H9 (cell line): Measurements from ENCODE around the gene KRT9. TPM values are rescaled to one million over a fixed set of nuclear protein-coding genes. Genes with fewer than 3 reads are reported as not detected.
"Not testable (repeated sequence)": the region's sequence is repeated elsewhere in the genome, so short reads cannot be mapped to it uniquely, and the experiment has no call there.

Experiments used
- DNase-seq: peaks from one replicate; pipeline ENCODE4 v3.0.0-alpha.2; 2017
- H2AFZ ChIP-seq: one replicate; pipeline ENCODE4 v1.6.1; 2013; ENCODE audit warnings: mild to moderate bottlenecking, low read length, control low read depth, moderate library complexity
- H2AK5ac ChIP-seq: 2 replicates; pipeline ENCODE4 v1.6.1; 2013; ENCODE audit warnings: low read length, control low read depth, mixed read lengths; ENCODE audit not compliant: insufficient read length
- H2BK120ac ChIP-seq: one replicate; pipeline ENCODE4 v1.6.1; 2013; ENCODE audit warnings: low read depth, mild to moderate bottlenecking, low read length, control low read depth, inconsistent platforms; ENCODE audit not compliant: poor library complexity, severe bottlenecking
- H2BK12ac ChIP-seq: 2 replicates; pipeline ENCODE4 v1.6.1; 2013; ENCODE audit warnings: low read length, control low read depth, mixed read lengths, low read depth; ENCODE audit not compliant: insufficient read length
- H2BK15ac ChIP-seq: 2 replicates; pipeline ENCODE4 v1.6.1; 2013; ENCODE audit warnings: low read depth, low read length, control low read depth
- H2BK20ac ChIP-seq: one replicate; pipeline ENCODE4 v1.6.1; 2013; ENCODE audit warnings: low read depth, mild to moderate bottlenecking, low read length, control low read depth, inconsistent platforms; ENCODE audit not compliant: poor library complexity, severe bottlenecking
- H2BK5ac ChIP-seq: 2 replicates; pipeline ENCODE4 v1.6.1; 2013; ENCODE audit warnings: low read length, control low read depth, mixed read lengths; ENCODE audit not compliant: insufficient read length
- H3K14ac ChIP-seq: 2 replicates; pipeline ENCODE4 v1.6.1; 2013; ENCODE audit warnings: low read length, control low read depth; ENCODE audit not compliant: insufficient read depth
- H3K18ac ChIP-seq: 2 replicates; pipeline ENCODE4 v1.6.1; 2013; ENCODE audit warnings: low read depth, mild to moderate bottlenecking, mixed read lengths, low read length, control low read depth; ENCODE audit not compliant: insufficient read length
- H3K23ac ChIP-seq: 2 replicates; pipeline ENCODE4 v1.6.1; 2013; ENCODE audit warnings: low read length, control low read depth, mixed read lengths, low read depth; ENCODE audit not compliant: insufficient read length
- H3K23me2 ChIP-seq: 2 replicates; pipeline ENCODE4 v1.6.1; 2013; ENCODE audit warnings: low read depth, mild to moderate bottlenecking, mixed read lengths, low read length, control low read depth; ENCODE audit not compliant: insufficient read length, poor library complexity, severe bottlenecking
- H3K27ac ChIP-seq: 2 replicates; pipeline ENCODE4 v1.5.1; 2013; ENCODE audit warnings: low read length, control low read depth, mixed read lengths, low read depth; ENCODE audit not compliant: insufficient read length
- H3K27me3 ChIP-seq: 2 replicates; pipeline ENCODE4 v1.6.1; 2013; ENCODE audit warnings: low read length, control low read depth, inconsistent platforms; ENCODE audit not compliant: insufficient read depth
- H3K4ac ChIP-seq: 2 replicates; pipeline ENCODE4 v1.6.1; 2013; ENCODE audit warnings: low read depth, mild to moderate bottlenecking, control low read depth, inconsistent platforms, low read length, moderate library complexity
- H3K4me1 ChIP-seq: 2 replicates; pipeline ENCODE4 v1.6.1; 2013; ENCODE audit warnings: low read length, control low read depth, inconsistent platforms; ENCODE audit not compliant: insufficient read depth
- H3K4me2 ChIP-seq: 2 replicates; pipeline ENCODE4 v1.6.1; 2013; ENCODE audit warnings: low read length, control low read depth, mixed read lengths; ENCODE audit not compliant: insufficient read length, insufficient read depth
- H3K56ac ChIP-seq: 2 replicates; pipeline ENCODE4 v1.6.1; 2013; ENCODE audit warnings: low read depth, mild to moderate bottlenecking, mixed read lengths, low read length, control low read depth; ENCODE audit not compliant: insufficient read length
- H3K79me1 ChIP-seq: 2 replicates; pipeline ENCODE4 v1.6.1; 2013; ENCODE audit warnings: low read depth, mild to moderate bottlenecking, moderate library complexity, low read length, control low read depth, inconsistent platforms; ENCODE audit not compliant: insufficient read depth, poor library complexity, severe bottlenecking
- H3K79me2 ChIP-seq: 2 replicates; pipeline ENCODE4 v1.6.1; 2013; ENCODE audit warnings: low read length, control low read depth, inconsistent platforms; ENCODE audit not compliant: insufficient read depth
- H3K9ac ChIP-seq: 2 replicates; pipeline ENCODE4 v1.6.1; 2013; ENCODE audit warnings: low read length, control low read depth, mixed read lengths; ENCODE audit not compliant: insufficient read length; ENCODE audit errors: extremely low read depth
- H3K9me3 ChIP-seq: one replicate; pipeline ENCODE4 v1.6.1; 2013; ENCODE audit warnings: low read depth, low read length, inconsistent platforms; ENCODE audit not compliant: control insufficient read depth
- H3T11ph ChIP-seq: one replicate; pipeline ENCODE4 v1.6.1; 2013; ENCODE audit warnings: mild to moderate bottlenecking, low read length, control low read depth, inconsistent platforms
- H4K20me1 ChIP-seq: one replicate; pipeline ENCODE4 v1.6.1; 2013; ENCODE audit not compliant: control insufficient read depth, insufficient read length, insufficient read depth
- H4K5ac ChIP-seq: 2 replicates; pipeline ENCODE4 v1.6.1; 2013; ENCODE audit warnings: low read depth, mild to moderate bottlenecking, mixed read lengths, low read length, control low read depth; ENCODE audit not compliant: insufficient read length
- H4K8ac ChIP-seq: replicated peaks from 2 replicates; pipeline ENCODE4 v1.6.1; 2013; ENCODE audit warnings: low read length, control low read depth, mixed read lengths, low read depth; ENCODE audit not compliant: insufficient read length
- H4K91ac ChIP-seq: 2 replicates; pipeline ENCODE4 v1.6.1; 2013; ENCODE audit warnings: low read depth, mild to moderate bottlenecking, moderate library complexity, mixed read lengths, low read length, control low read depth; ENCODE audit not compliant: insufficient read length
- H3K27ac Mint-ChIP-seq, 3 experiments: 2 replicates in 2 of 3; 3 replicates in 1 of 3; pipeline ENCODE4 v1.8.0; 2020 to 2021; ENCODE audit warnings: mixed read lengths in 3 of 3, mild to moderate bottlenecking in 1 of 3, moderate library complexity in 1 of 3
- H3K27me3 Mint-ChIP-seq: 2 replicates; pipeline ENCODE4 v1.8.0; 2021; ENCODE audit warnings: low read depth, mild to moderate bottlenecking, moderate library complexity, mixed read lengths
- H3K36me3 Mint-ChIP-seq, 3 experiments: 2 replicates in 2 of 3; 3 replicates in 1 of 3; pipeline ENCODE4 v1.8.0; 2020 to 2021; ENCODE audit warnings: low read depth in 3 of 3, mixed read lengths in 3 of 3; ENCODE audit not compliant: insufficient read depth in 1 of 3
- H3K4me1 Mint-ChIP-seq, 2 experiments: 2 replicates each; pipeline ENCODE4 v1.8.0; 2020; ENCODE audit warnings: mixed read lengths in 2 of 2
- H3K4me3 Mint-ChIP-seq, 2 experiments: 2 replicates in 1 of 2; 3 replicates in 1 of 2; pipeline ENCODE4 v1.8.0; 2020 to 2021; ENCODE audit warnings: mild to moderate bottlenecking in 2 of 2, mixed read lengths in 2 of 2, moderate library complexity in 1 of 2
- H3K9me3 Mint-ChIP-seq, 2 experiments: 2 replicates in 1 of 2; 3 replicates in 1 of 2; pipeline ENCODE4 v1.8.0; 2020; ENCODE audit warnings: mild to moderate bottlenecking in 2 of 2, mixed read lengths in 2 of 2, moderate library complexity in 1 of 2
- CTCF ChIP-seq: fragments of 200-600 bp; sonication (generic); conservative IDR thresholded peaks from 3 replicates; pipeline ENCODE4 v1.8.0; 2021; ENCODE audit warnings: antibody characterized with exemption, mild to moderate bottlenecking
- WGBS: extraction: QIAGEN DNeasy Blood & Tissue Kit; methylation state at CpG from one replicate; pipeline ENCODE4 v1.1.7; 2013; ENCODE audit warnings: missing lambda C conversion rate, low lambda C conversion rate, mixed read lengths; ENCODE audit not compliant: insufficient read length; ENCODE audit errors: extremely low coverage; 5-methylcytosine and 5-hydroxymethylcytosine counted together
- total RNA-seq: library from RNA; stranded (reverse); gene quantifications from 2 replicates; pipeline ENCODE4 v1.2.1, GENCODE V29; 2021

The KRT9 gene
- total RNA-seq, 1 experiment from 2014 or later, result not detected

- Histone ChIP-seq H2AK5ac (no peak overlapping the region), H3K79me1 (no peaks in the 10 kb centered on the region), H4K20me1 (no peaks in the 10 kb centered on the region), H3K56ac (no peak overlapping the region), H3K4me2 (no peak overlapping the region), H3K9me3 (no peaks in the 10 kb centered on the region), H3K18ac (no peak overlapping the region), H3K27ac (no peak overlapping the region), H3K23me2 (no peaks in the 10 kb centered on the region), H3T11ph (no peak overlapping the region), H2BK12ac (no peak overlapping the region), H3K14ac (no peak overlapping the region), H2BK15ac (no peak overlapping the region), H3K79me2 (no peaks in the 10 kb centered on the region), H3K23ac (no peak overlapping the region), H3K4me1 (no peaks in the 10 kb centered on the region; the same call in 1 of the 2 replicates), H2BK5ac (no peak overlapping the region), H2AFZ (no peak overlapping the region), H2BK20ac (no peak overlapping the region), H3K4ac (no peak overlapping the region), H4K5ac (no peak overlapping the region), H4K8ac (no peak overlapping the region), H3K9ac (no peak overlapping the region), H4K91ac (no peak overlapping the region), H2BK120ac (no peak overlapping the region), H3K27me3 (no peaks in the 10 kb centered on the region)
- no CpG with 5 or more reads among the region's 1 CpG for WGBS
- Mint-ChIP-seq H3K27ac (no peak overlapping the region), H3K9me3 (peaks cover 0 to 4% of the 10 kb centered on the region in 2 experiments; a peak in 1 of 5 replicates), H3K4me3 (no peak overlapping the region), H3K27me3 (peaks cover 40% of the 10 kb centered on the region), H3K36me3 (no peaks in the 10 kb centered on the region; a peak in 1 of 7 replicates), H3K4me1 (peaks cover 9 to 13% of the 10 kb centered on the region in 2 experiments)
- no peak for TF ChIP-seq CTCF
- no peak for DNase-seq
Observed at GRCh38 chr17:41578538-41578937, 6.7 kb upstream of the KRT9 start.

DNA sequence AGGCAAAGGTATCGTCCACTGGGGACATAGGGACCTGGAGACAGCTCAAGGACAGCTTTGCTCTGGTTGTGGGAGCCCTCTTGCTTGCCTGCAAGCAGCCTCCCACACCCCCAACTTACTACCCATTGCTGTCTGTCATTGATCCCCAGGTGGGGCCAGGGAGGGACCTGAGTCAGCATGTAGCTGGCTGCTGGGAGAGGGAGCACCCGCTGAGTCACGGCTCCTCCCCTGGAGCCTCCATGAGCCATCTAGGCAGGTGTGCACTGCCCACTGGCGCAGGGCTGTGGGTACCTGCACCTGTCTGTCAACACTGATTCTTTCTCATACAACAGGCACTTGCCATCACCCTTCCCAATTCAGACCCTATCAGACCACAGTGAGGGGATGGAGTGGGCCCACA, 4.9 kb upstream of the KRT9 start:
- not testable (repeated sequence) for H4K8ac ChIP-seq, H4K5ac ChIP-seq, H3K4me2 ChIP-seq, H3K4me1 ChIP-seq, H3K9me3 ChIP-seq, DNase-seq, H3K56ac ChIP-seq, H2BK120ac ChIP-seq, H4K91ac ChIP-seq, H2AFZ ChIP-seq, H2BK15ac ChIP-seq, H2BK20ac ChIP-seq, H3K27ac Mint-ChIP-seq, H3K27me3 ChIP-seq, H3T11ph ChIP-seq, H2BK5ac ChIP-seq, H3K23ac ChIP-seq, H3K23me2 ChIP-seq, H4K20me1 ChIP-seq, H3K4me3 Mint-ChIP-seq, H3K18ac ChIP-seq, H3K79me1 ChIP-seq, H3K4ac ChIP-seq, H3K9ac ChIP-seq, H3K14ac ChIP-seq, H2AK5ac ChIP-seq, H2BK12ac ChIP-seq, H3K9me3 Mint-ChIP-seq, H3K36me3 Mint-ChIP-seq, H3K27ac ChIP-seq, H3K79me2 ChIP-seq
- no CpG with 5 or more reads among the region's 4 CpGs for WGBS
- Mint-ChIP-seq H3K27me3 (peaks cover 47% of the 10 kb centered on the region), H3K4me1 (peaks cover 9 to 11% of the 10 kb centered on the region in 2 experiments)
